SK-N-SH (cell line): ENCODE measurements around the gene FRYL. TPM values are rescaled to one million over a fixed set of nuclear protein-coding genes. Genes with fewer than 3 reads are reported as not detected.

Experiments used
- CTCF ChIA-PET: fragments of 300-600, 350-600 bp; formaldehyde crosslinking; extraction: SDS; loops from one replicate; lab custom pipeline; 2021; lab: Yijun Ruan, JAX
- POLR2A ChIA-PET: fragments of 350-600 bp; sonication (Branson Sonifier 250); formaldehyde crosslinking; extraction: SDS; loops from one replicate; lab custom pipeline; 2020; ENCODE audit warnings: antibody characterized with exemption, inconsistent platforms; lab: Yijun Ruan, JAX
- DNase-seq: peaks from one replicate; pipeline ENCODE4 v3.0.0; 2012
- H2AFZ ChIP-seq: fragments of 200-600 bp; sonication (generic); 2 replicates; pipeline ENCODE4 v1.8.1; 2016; ENCODE audit warnings: antibody characterized with exemption, mild to moderate bottlenecking, low read depth
- H3F3A ChIP-seq: fragments of 200-600 bp; sonication (generic); replicated peaks from 2 replicates; pipeline ENCODE3; 2016; ENCODE audit warnings: antibody characterized with exemption, mild to moderate bottlenecking; ENCODE audit not compliant: insufficient read depth
- H3K27ac ChIP-seq, 2 experiments: fragments of 200-500 bp in 1 of 2; fragments of 200-600 bp in 1 of 2; sonication (Bioruptor generic) in 1 of 2; sonication (generic), shearing (Covaris generic) in 1 of 2; 2 replicates each; pipeline versions ENCODE4 v1.5.1 to v1.6.1; 2014 to 2016; ENCODE audit warnings: low read depth in 2 of 2, inconsistent platforms in 1 of 2, low read length in 1 of 2, mild to moderate bottlenecking in 1 of 2, mixed read lengths in 1 of 2
- H3K27me3 ChIP-seq: fragments of 200-600 bp; sonication (generic), shearing (Covaris generic); 2 replicates; pipeline ENCODE4 v1.6.1; 2016; ENCODE audit warnings: mixed run types; ENCODE audit not compliant: insufficient read depth
- H3K36me3 ChIP-seq, 2 experiments: fragments of 200-500 bp in 1 of 2; fragments of 200-600 bp in 1 of 2; sonication (Bioruptor generic) in 1 of 2; sonication (generic) in 1 of 2; replicated peaks in 1 of 2; 2 replicates each; pipeline versions ENCODE3 to v1.5.1; 2014 to 2016; ENCODE audit warnings: low read length in 1 of 2, mild to moderate bottlenecking in 1 of 2; ENCODE audit not compliant: insufficient read depth in 2 of 2, control insufficient read depth in 1 of 2
- H3K4me1 ChIP-seq, 2 experiments: fragments of 200-500 bp in 1 of 2; fragments of 200-600 bp in 1 of 2; sonication (Bioruptor generic) in 1 of 2; sonication (generic), shearing (Covaris generic) in 1 of 2; 2 replicates each; pipeline versions ENCODE4 v1.5.1 to v1.6.1; 2014 to 2016; ENCODE audit warnings: low read depth in 1 of 2, low read length in 1 of 2, mixed run types in 1 of 2; ENCODE audit not compliant: insufficient read depth in 2 of 2, control insufficient read depth in 1 of 2
- H3K4me2 ChIP-seq: fragments of 200-600 bp; sonication (generic), shearing (Covaris generic); 2 replicates; pipeline ENCODE4 v1.6.1; 2017; ENCODE audit warnings: mixed run types
- H3K4me3 ChIP-seq, 2 experiments: fragments of 200-500 bp in 1 of 2; fragments of 200-600 bp in 1 of 2; sonication (Bioruptor generic) in 1 of 2; sonication (generic), shearing (Covaris generic) in 1 of 2; 2 replicates each; pipeline versions ENCODE4 v1.5.1 to v1.8.1; 2014 to 2016; ENCODE audit warnings: low read depth in 2 of 2, inconsistent platforms in 1 of 2, low read length in 1 of 2, mild to moderate bottlenecking in 1 of 2, mixed read lengths in 1 of 2, moderate library complexity in 1 of 2
- H3K79me2 ChIP-seq: fragments of 200-600 bp; sonication (generic); 2 replicates; pipeline ENCODE4 v1.8.1; 2017; ENCODE audit warnings: mild to moderate bottlenecking; ENCODE audit not compliant: insufficient read depth
- H3K9ac ChIP-seq: fragments of 200-600 bp; sonication (generic); 2 replicates; pipeline ENCODE4 v1.6.1; 2017; ENCODE audit warnings: mixed run types
- H3K9me2 ChIP-seq: fragments of 200-600 bp; sonication (generic); 2 replicates; pipeline ENCODE4 v1.6.1; 2017; ENCODE audit warnings: mixed run types
- H3K9me3 ChIP-seq: fragments of 200-600 bp; sonication (generic); 2 replicates; pipeline ENCODE4 v1.6.1; 2017; ENCODE audit warnings: mixed run types, mild to moderate bottlenecking, moderate library complexity
- H4K20me1 ChIP-seq: fragments of 200-600 bp; sonication (generic); 2 replicates; pipeline ENCODE4 v1.6.1; 2017; ENCODE audit warnings: mild to moderate bottlenecking, mixed run types; ENCODE audit not compliant: insufficient read depth
- CHD2 ChIP-seq: fragments of 150-350 bp; IDR thresholded peaks from 2 replicates; pipeline ENCODE4 v1.6.1; 2018; ENCODE audit warnings: low read length; ENCODE audit not compliant: partially characterized antibody
- EP300 ChIP-seq, 2 experiments: IDR thresholded peaks; 2 replicates each; pipeline versions ENCODE4 v1.4.0 to v1.6.1; 2012; ENCODE audit warnings: borderline replicate concordance in 1 of 2, low read depth in 1 of 2, low read length in 1 of 2
- EZH2phosphoT487 ChIP-seq: fragments of 200-600 bp; sonication (generic); IDR thresholded peaks from 2 replicates; pipeline ENCODE4 v1.6.1; 2017; ENCODE audit warnings: low read depth, mixed run types, mild to moderate bottlenecking, antibody characterized with exemption, moderate library complexity, borderline replicate concordance
- FOSL2 ChIP-seq: IDR thresholded peaks from 2 replicates; pipeline ENCODE4 v1.4.0; 2012; ENCODE audit warnings: low read depth, mild to moderate bottlenecking, moderate library complexity, borderline replicate concordance
- FOXJ3 ChIP-seq: sonication (generic); formaldehyde crosslinking; IDR thresholded peaks from 2 replicates; pipeline ENCODE4 v1.5.1; 2020; ENCODE audit warnings: mild to moderate bottlenecking, missing genetic modification reagents
- GATA2 ChIP-seq: sonication (generic); formaldehyde crosslinking; IDR thresholded peaks from 2 replicates; pipeline ENCODE4 v1.5.0; 2020; ENCODE audit warnings: mild to moderate bottlenecking, missing genetic modification reagents
- IRF3 ChIP-seq: fragments of 150-350 bp; IDR thresholded peaks from 2 replicates; pipeline ENCODE4 v1.6.1; 2016; ENCODE audit warnings: mild to moderate bottlenecking, low read depth, low read length
- JUND ChIP-seq: IDR thresholded peaks from 2 replicates; pipeline ENCODE4 v1.4.0; 2012
- MEF2A ChIP-seq: IDR thresholded peaks from 2 replicates; pipeline ENCODE4 v1.4.0; 2012; ENCODE audit warnings: low read depth, borderline replicate concordance
- MXI1 ChIP-seq: IDR thresholded peaks from 2 replicates; pipeline ENCODE4 v1.6.1; 2012; ENCODE audit warnings: mild to moderate bottlenecking, low read depth, low read length, improper control_type of control experiment
- NFIC ChIP-seq: IDR thresholded peaks from 2 replicates; pipeline ENCODE4 v1.4.0; 2012; ENCODE audit warnings: borderline replicate concordance
- RAD21 ChIP-seq: IDR thresholded peaks from 2 replicates; pipeline ENCODE4 v1.6.1; 2012; ENCODE audit warnings: mild to moderate bottlenecking, low read length
- RCOR1 ChIP-seq: fragments of 150-350 bp; IDR thresholded peaks from 2 replicates; pipeline ENCODE4 v1.6.1; 2017; ENCODE audit warnings: antibody characterized with exemption, low read length
- REST ChIP-seq: IDR thresholded peaks from 2 replicates; pipeline ENCODE4 v1.6.1; 2012; ENCODE audit warnings: mild to moderate bottlenecking, low read depth, low read length, moderate library complexity
- RFX5 ChIP-seq: IDR thresholded peaks from 2 replicates; pipeline ENCODE4 v1.6.1; 2012; ENCODE audit warnings: mild to moderate bottlenecking, improper control_type of control experiment, low read length
- RXRA ChIP-seq: IDR thresholded peaks from 2 replicates; pipeline ENCODE4 v1.4.0; 2012; ENCODE audit warnings: low read depth, mild to moderate bottlenecking, borderline replicate concordance
- SMC3 ChIP-seq: IDR thresholded peaks from 2 replicates; pipeline ENCODE4 v1.6.1; 2012; ENCODE audit warnings: low read depth, low read length, improper control_type of control experiment
- USF2 ChIP-seq: fragments of 150-350 bp; IDR thresholded peaks from 2 replicates; pipeline ENCODE4 v1.6.1; 2017; ENCODE audit warnings: antibody characterized with exemption, low read length, low read depth, borderline replicate concordance
- YY1 ChIP-seq: IDR thresholded peaks from 2 replicates; pipeline ENCODE4 v1.4.0; 2012; ENCODE audit warnings: low read depth, mild to moderate bottlenecking
- WGBS: methylation state at CpG from one replicate; pipeline ENCODE4 v1.1.6; 2017; ENCODE audit warnings: low lambda C conversion rate; 5-methylcytosine and 5-hydroxymethylcytosine counted together
- polyA plus RNA-seq, 3 experiments: library from polyadenylated mRNA; depleted of rRNA; stranded (reverse); fragments of >200 nt; gene quantifications; 2 replicates each; pipeline ENCODE4 v1.2.3, GENCODE V29; 2012

The FRYL gene
- polyA plus RNA-seq, 1 of the 3 experiments (the other 2 are of a cell fraction), result 8.2 TPM

- H3K79me2 ChIP-seq, result no peaks in the 10 kb centered on the region; the same call in 1 of the 2 replicates
- H3K36me3 ChIP-seq, result peaks cover 66 to 74% of the 10 kb centered on the region in 2 experiments
- CTCF ChIA-PET, result interaction anchor here (0.7 to 1.0 kb wide), 3 partner anchors 9 to 39 kb away, joined by 3 to 4 read pairs (median 3); no protein-coding TSS in a partner anchor
- H3K9me3 ChIP-seq, result no peaks in the 10 kb centered on the region
- TF ChIP-seq FOSL2 (no peak), MEF2A (no peak), REST (no peak), NFIC (no peak), YY1 (no peak), EZH2phosphoT487 (no peak), FOXJ3 (no peak), RXRA (no peak), IRF3 (no peak)
- no peaks in the 10 kb centered on the region for H3K27me3 ChIP-seq
- H3K4me1 ChIP-seq, result no peaks in the 10 kb centered on the region; a peak in 2 of 4 replicates
- 83% methylated on average over 2 of the region's 2 CpGs for whole genome bisulfite sequencing
- POLR2A ChIA-PET, result no interaction called here
- no peak for DNase-seq
- peaks cover 5% of the 10 kb centered on the region for H3F3A ChIP-seq
- H3K9me2 ChIP-seq, result no peaks in the 10 kb centered on the region
- no peak overlapping the region for H3K4me3 ChIP-seq
- no peaks in the 10 kb centered on the region for H4K20me1 ChIP-seq
- H3K4me2 ChIP-seq, result no peak overlapping the region
- no peak overlapping the region for H3K9ac ChIP-seq
- H2AFZ ChIP-seq, result no peak overlapping the region
- no peak overlapping the region for H3K27ac ChIP-seq
These were observed 273.4 kb downstream of the FRYL start for GRCh38 chr4:48506716-48507115.

- no peaks in the 10 kb centered on the region; a peak in 2 of 4 replicates for H3K4me1 ChIP-seq
- H3K27me3 ChIP-seq, result no peaks in the 10 kb centered on the region
- no peak overlapping the region for H3K4me3 ChIP-seq
- CTCF ChIA-PET, result interaction anchor here (1.0 to 1.1 kb wide), 2 partner anchors 11 to 34 kb away, joined by 3 read pairs; no protein-coding TSS in a partner anchor
- no peak for DNase-seq
- no peak overlapping the region for H3K4me2 ChIP-seq
- no peaks in the 10 kb centered on the region for H3K9me3 ChIP-seq
- no peaks in the 10 kb centered on the region; the same call in 1 of the 2 replicates for H3K79me2 ChIP-seq
- peaks cover 7% of the 10 kb centered on the region for H3F3A ChIP-seq
- H3K9ac ChIP-seq, result no peak overlapping the region
- no peak overlapping the region for H2AFZ ChIP-seq
- POLR2A ChIA-PET, result no interaction called here
- 84% methylated on average over 1 of the region's 1 CpG for WGBS
- no peaks in the 10 kb centered on the region for H4K20me1 ChIP-seq
- no peaks in the 10 kb centered on the region for H3K9me2 ChIP-seq
- H3K27ac ChIP-seq, result no peak overlapping the region
- no peak for TF ChIP-seq EP300 (IDR thresholded peaks at IDR 0.05; ENCODE audit: borderline replicate concordance in 1 of 2, low read depth in 1 of 2, low read length in 1 of 2)
- TF ChIP-seq MXI1, result no peak
- no peak for TF ChIP-seq SMC3
- no peak for TF ChIP-seq GATA2
- no peak for TF ChIP-seq JUND
- no peak for TF ChIP-seq RCOR1
- TF ChIP-seq CHD2, result no peak
- no peak for TF ChIP-seq EZH2phosphoT487
- no peak for TF ChIP-seq USF2
- TF ChIP-seq MEF2A, result no peak
- no peak for TF ChIP-seq RAD21
- TF ChIP-seq IRF3, result no peak
- no peak for TF ChIP-seq RFX5
- no peak for TF ChIP-seq NFIC
- H3K36me3 ChIP-seq, result peaks cover 62 to 69% of the 10 kb centered on the region in 2 experiments
These were observed 275.7 kb downstream of the FRYL start for GRCh38 chr4:48504352-48504751.
